AG09309 (cell line): Measurements from ENCODE around the gene DEK.

Experiments
- DNase-seq: peaks from one replicate; pipeline ENCODE4 v3.0.0-alpha.2; 2010; ENCODE audit warnings: low read depth
- H3K4me3 ChIP-seq: 2 replicates; pipeline ENCODE4 v1.5.1; 2011; ENCODE audit warnings: mild to moderate bottlenecking, low read depth, low read length, moderate library complexity; ENCODE audit not compliant: control insufficient read depth
- TF ChIP-seq, protein P1 (sequence below): IDR thresholded peaks from 2 replicates; pipeline ENCODE4 v1.5.1; 2011; ENCODE audit warnings: mild to moderate bottlenecking, low read depth, low read length, inconsistent platforms; ENCODE audit not compliant: insufficient read depth, control insufficient read depth; ENCODE audit errors: missing control alignments

DEK gene

DNA sequence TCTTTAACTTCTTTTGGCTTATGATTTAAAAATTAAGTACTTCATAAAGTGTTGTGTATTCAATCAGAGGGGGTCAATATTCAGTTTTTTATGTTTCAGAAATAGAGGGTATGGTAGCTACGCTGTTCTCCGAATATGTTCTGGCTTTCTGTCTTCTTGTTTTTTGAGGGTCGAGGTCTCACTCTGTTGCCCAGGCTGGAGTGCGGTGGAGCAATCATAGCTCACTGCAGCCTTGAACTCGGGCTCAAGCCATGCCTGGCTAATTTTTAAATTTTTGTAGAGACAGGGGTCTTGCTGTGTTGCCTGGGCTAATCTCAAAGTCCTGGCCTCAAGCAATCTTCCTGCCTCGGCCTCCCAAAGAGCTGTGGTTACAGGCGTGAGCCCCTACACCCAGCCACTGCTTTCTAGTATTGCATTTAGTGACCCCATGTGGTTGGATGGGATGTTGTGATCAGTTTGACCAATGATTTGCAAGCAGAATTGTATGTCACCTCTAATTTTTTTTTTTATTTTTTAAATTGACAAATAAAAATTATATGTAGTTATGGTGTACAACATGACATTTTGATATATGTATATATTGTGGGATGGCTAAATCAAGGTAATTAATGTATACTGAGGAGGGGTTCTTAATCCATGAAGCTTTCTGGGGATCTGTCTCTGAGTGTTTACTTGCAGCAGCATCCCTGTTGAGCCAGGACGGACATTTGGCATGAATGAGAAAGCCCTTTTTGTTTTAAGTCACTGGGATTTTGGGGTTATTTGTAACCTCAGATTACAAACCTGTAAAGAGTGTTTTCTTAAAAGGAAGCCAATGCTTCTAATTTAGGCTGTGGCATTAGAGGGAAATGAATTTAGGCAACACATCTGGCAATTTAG, 38.5 kb upstream of the DEK start:
- H3K4me3 ChIP-seq = no peak overlapping the region
- no peak for DNase-seq
- TF ChIP-seq, protein P1, sequence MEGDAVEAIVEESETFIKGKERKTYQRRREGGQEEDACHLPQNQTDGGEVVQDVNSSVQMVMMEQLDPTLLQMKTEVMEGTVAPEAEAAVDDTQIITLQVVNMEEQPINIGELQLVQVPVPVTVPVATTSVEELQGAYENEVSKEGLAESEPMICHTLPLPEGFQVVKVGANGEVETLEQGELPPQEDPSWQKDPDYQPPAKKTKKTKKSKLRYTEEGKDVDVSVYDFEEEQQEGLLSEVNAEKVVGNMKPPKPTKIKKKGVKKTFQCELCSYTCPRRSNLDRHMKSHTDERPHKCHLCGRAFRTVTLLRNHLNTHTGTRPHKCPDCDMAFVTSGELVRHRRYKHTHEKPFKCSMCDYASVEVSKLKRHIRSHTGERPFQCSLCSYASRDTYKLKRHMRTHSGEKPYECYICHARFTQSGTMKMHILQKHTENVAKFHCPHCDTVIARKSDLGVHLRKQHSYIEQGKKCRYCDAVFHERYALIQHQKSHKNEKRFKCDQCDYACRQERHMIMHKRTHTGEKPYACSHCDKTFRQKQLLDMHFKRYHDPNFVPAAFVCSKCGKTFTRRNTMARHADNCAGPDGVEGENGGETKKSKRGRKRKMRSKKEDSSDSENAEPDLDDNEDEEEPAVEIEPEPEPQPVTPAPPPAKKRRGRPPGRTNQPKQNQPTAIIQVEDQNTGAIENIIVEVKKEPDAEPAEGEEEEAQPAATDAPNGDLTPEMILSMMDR = no peak

- no peak overlapping the region for H3K4me3 ChIP-seq
- peak; percentile 59 for DNase-seq
- TF ChIP-seq, protein P1 = no peak
Observed at GRCh38 chr6:18293076-18293904, 29.0 kb upstream of the DEK start.

DNA sequence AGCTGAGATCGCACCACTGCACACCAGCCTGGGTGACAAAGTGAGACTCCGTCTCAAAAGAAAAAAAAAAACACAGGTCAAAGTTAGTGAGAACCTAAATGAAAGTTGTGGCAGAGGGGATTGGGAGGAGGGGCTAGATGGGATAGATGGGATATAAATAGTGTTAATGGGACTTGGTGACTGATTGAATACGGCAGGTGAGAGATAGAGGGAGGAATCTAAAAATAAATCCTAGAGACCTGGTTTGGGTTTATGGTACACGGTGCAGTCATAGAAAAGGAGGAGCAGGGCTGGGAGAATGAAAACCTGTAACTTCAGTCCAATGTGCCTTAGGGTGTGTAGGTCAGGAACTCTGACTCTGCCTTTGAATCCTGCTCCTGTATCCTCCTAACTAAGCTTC, 25.0 kb upstream of the DEK start:
- TF ChIP-seq, protein P1 = no peak
- H3K4me3 ChIP-seq = no peak overlapping the region
- DNase-seq = no peak

GRCh38 chr6:18284261-18284660, 19.9 kb upstream of the DEK start:
- DNase-seq = no peak
- TF ChIP-seq, protein P1 = no peak
- H3K4me3 ChIP-seq = no peak overlapping the region

GRCh38 chr6:18281564-18281963, 17.2 kb upstream of the DEK start:
- TF ChIP-seq, protein P1 = no peak
- no peak overlapping the region for H3K4me3 ChIP-seq
- DNase-seq = no peak

DNA sequence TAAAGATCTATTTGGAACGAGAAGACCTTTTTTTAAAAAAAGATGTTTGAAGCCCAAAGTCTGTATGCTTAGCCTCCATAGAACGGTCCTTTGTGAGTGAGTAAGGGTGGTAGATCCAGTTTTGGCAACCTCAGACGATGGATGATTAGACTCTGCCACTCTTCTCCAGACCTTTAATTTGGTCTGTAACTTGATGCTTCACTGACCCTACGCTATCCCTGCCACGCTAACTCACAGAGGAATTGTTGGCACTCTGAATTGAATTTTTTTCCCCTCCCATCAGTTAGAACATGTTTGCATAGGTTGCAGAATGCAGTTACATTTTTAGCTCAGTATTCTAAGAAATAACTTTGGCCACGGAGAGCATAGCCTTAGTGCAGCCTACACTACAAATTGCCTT, 15.8 kb upstream of the DEK start:
- DNase-seq = no peak
- H3K4me3 ChIP-seq = no peak overlapping the region
- TF ChIP-seq, protein P1 = no peak
